ENCODE data around the gene RALB.

GRCh38 chr2:120230515-120231471 lies 21.9 kb upstream of the RALB start:
- TF ChIP-seq, protein P1, sequence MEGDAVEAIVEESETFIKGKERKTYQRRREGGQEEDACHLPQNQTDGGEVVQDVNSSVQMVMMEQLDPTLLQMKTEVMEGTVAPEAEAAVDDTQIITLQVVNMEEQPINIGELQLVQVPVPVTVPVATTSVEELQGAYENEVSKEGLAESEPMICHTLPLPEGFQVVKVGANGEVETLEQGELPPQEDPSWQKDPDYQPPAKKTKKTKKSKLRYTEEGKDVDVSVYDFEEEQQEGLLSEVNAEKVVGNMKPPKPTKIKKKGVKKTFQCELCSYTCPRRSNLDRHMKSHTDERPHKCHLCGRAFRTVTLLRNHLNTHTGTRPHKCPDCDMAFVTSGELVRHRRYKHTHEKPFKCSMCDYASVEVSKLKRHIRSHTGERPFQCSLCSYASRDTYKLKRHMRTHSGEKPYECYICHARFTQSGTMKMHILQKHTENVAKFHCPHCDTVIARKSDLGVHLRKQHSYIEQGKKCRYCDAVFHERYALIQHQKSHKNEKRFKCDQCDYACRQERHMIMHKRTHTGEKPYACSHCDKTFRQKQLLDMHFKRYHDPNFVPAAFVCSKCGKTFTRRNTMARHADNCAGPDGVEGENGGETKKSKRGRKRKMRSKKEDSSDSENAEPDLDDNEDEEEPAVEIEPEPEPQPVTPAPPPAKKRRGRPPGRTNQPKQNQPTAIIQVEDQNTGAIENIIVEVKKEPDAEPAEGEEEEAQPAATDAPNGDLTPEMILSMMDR (IDR thresholded peaks at IDR 0.05; ENCODE audit: borderline replicate concordance, extremely low read depth, low read length, poor library complexity, severe bottlenecking) = no peak
- TF ChIP-seq EZH2 (IDR thresholded peaks at IDR 0.05; ENCODE audit: borderline replicate concordance, low read depth, low read length, severe bottlenecking) = no peak
